GM23338 (cell line): ENCODE data around the gene VAV3. TPM values are rescaled to one million over a fixed set of nuclear protein-coding genes. Genes with fewer than 3 reads are reported as not detected.

Experiments
- ATAC-seq: fragments of 200-7000 bp; cut with Tn5 transposase; 3 replicates; pipeline ENCODE4 v1.9.1; 2020
- DNase-seq: peaks from one replicate; pipeline ENCODE4 v3.0.0-alpha.2; 2015; ENCODE audit warnings: low spot score
- H2AFZ ChIP-seq: fragments of 200-600 bp; sonication (generic); 2 replicates; pipeline ENCODE4 v1.8.0; 2016; ENCODE audit warnings: antibody characterized with exemption, mild to moderate bottlenecking, moderate library complexity
- H3F3A ChIP-seq: fragments of 200-600 bp; sonication (generic); replicated peaks from 2 replicates; pipeline ENCODE4 v1.8.0; 2017; ENCODE audit warnings: antibody characterized with exemption, mixed run types, low read depth
- H3K27ac ChIP-seq: fragments of 200-600 bp; sonication (generic); 2 replicates; pipeline ENCODE4 v1.6.1; 2016; ENCODE audit warnings: low read depth
- H3K27me3 ChIP-seq: fragments of 200-600 bp; sonication (generic); 2 replicates; pipeline ENCODE4 v1.8.0; 2016; ENCODE audit warnings: mild to moderate bottlenecking, mixed run types, moderate library complexity; ENCODE audit not compliant: insufficient read depth
- H3K36me3 ChIP-seq: fragments of 200-600 bp; sonication (generic); 2 replicates; pipeline ENCODE4 v1.8.0; 2016; ENCODE audit warnings: mild to moderate bottlenecking; ENCODE audit not compliant: insufficient read depth
- H3K4me1 ChIP-seq: fragments of 200-600 bp; sonication (generic); 2 replicates; pipeline ENCODE4 v1.8.0; 2016; ENCODE audit warnings: mild to moderate bottlenecking, moderate library complexity; ENCODE audit not compliant: insufficient read depth
- H3K4me2 ChIP-seq: fragments of 200-600 bp; sonication (generic); 2 replicates; pipeline ENCODE4 v1.7.1; 2017; ENCODE audit warnings: mixed run types
- H3K4me3 ChIP-seq: fragments of 200-600 bp; sonication (generic); 2 replicates; pipeline ENCODE4 v1.6.1; 2016; ENCODE audit warnings: mixed run types
- H3K79me2 ChIP-seq: fragments of 200-600 bp; sonication (generic); replicated peaks from 2 replicates; pipeline ENCODE4 v1.8.0; 2017; ENCODE audit warnings: mild to moderate bottlenecking; ENCODE audit not compliant: insufficient read depth
- H3K9me2 ChIP-seq: fragments of 200-600 bp; sonication (generic); 2 replicates; pipeline ENCODE4 v1.8.0; 2017; ENCODE audit not compliant: insufficient read depth
- H4K20me1 ChIP-seq: fragments of 200-600 bp; sonication (generic); replicated peaks from 2 replicates; pipeline ENCODE4 v1.8.0; 2017; ENCODE audit warnings: mild to moderate bottlenecking; ENCODE audit not compliant: insufficient read depth
- H3K27ac Mint-ChIP-seq: 2 replicates; pipeline ENCODE4 v1.8.0; 2020; ENCODE audit warnings: inconsistent platforms, mild to moderate bottlenecking, moderate library complexity, mixed read lengths
- H3K27me3 Mint-ChIP-seq: 3 replicates; pipeline ENCODE4 v1.8.0; 2022; ENCODE audit warnings: low read depth, mild to moderate bottlenecking, moderate library complexity, mixed read lengths, inconsistent platforms; ENCODE audit not compliant: insufficient read depth, poor library complexity
- H3K36me3 Mint-ChIP-seq: 3 replicates; pipeline ENCODE4 v1.8.0; 2021; ENCODE audit warnings: low read depth, mild to moderate bottlenecking, inconsistent platforms, moderate library complexity, mixed read lengths
- H3K4me1 Mint-ChIP-seq: 3 replicates; pipeline ENCODE4 v1.8.0; 2020; ENCODE audit warnings: mild to moderate bottlenecking, inconsistent platforms, mixed read lengths
- H3K4me3 Mint-ChIP-seq: 3 replicates; pipeline ENCODE4 v1.8.0; 2021; ENCODE audit warnings: moderate library complexity, mild to moderate bottlenecking, inconsistent platforms, mixed read lengths
- H3K9me3 Mint-ChIP-seq: 3 replicates; pipeline ENCODE4 v1.8.0; 2020; ENCODE audit warnings: moderate library complexity, mild to moderate bottlenecking, inconsistent platforms, mixed read lengths
- CREB1 ChIP-seq: fragments of 250-450 bp; sonication (Bioruptor Pico); IDR thresholded peaks from 2 replicates; pipeline ENCODE4 v1.5.0; 2020; ENCODE audit warnings: low read depth, mild to moderate bottlenecking, moderate library complexity
- CTCF ChIP-seq, 2 experiments: fragments of 200-600 bp in 1 of 2; sonication (generic) in 1 of 2; conservative IDR thresholded peaks; 2 replicates each; pipeline versions ENCODE4 v1.5.1 to v1.6.1; 2016 to 2017; ENCODE audit warnings: antibody characterized with exemption in 2 of 2, low read depth in 2 of 2, mild to moderate bottlenecking in 2 of 2, moderate library complexity in 1 of 2
- EZH2phosphoT487 ChIP-seq: fragments of 200-600 bp; sonication (generic); IDR thresholded peaks from one replicate; pipeline ENCODE4 v1.8.1; 2018; ENCODE audit warnings: antibody characterized with exemption; ENCODE audit not compliant: unreplicated experiment
- JUNB ChIP-seq: IDR thresholded peaks from one replicate; pipeline ENCODE4 v1.6.1; 2016; ENCODE audit warnings: antibody characterized with exemption; ENCODE audit not compliant: unreplicated experiment
- NANOG ChIP-seq: IDR thresholded peaks from 2 replicates; pipeline ENCODE4 v1.6.1; 2016; ENCODE audit warnings: antibody characterized with exemption, borderline replicate concordance
- POLR2AphosphoS5 ChIP-seq: IDR thresholded peaks from 2 replicates; pipeline ENCODE4 v1.6.1; 2016; ENCODE audit warnings: antibody characterized with exemption, low read depth
- ZNF114 ChIP-seq: fragments of 250-450 bp; sonication (Bioruptor Pico); IDR thresholded peaks from 2 replicates; pipeline ENCODE4 v1.5.0; 2020; ENCODE audit warnings: mild to moderate bottlenecking, moderate library complexity
- ZNF331 ChIP-seq: fragments of 250-450 bp; sonication (Bioruptor Pico); IDR thresholded peaks from 2 replicates; pipeline ENCODE4 v1.5.0; 2020; ENCODE audit warnings: low read depth, mild to moderate bottlenecking, moderate library complexity
- polyA plus RNA-seq: library from polyadenylated mRNA; unstranded; fragments of >200 nt; fragmentation: Nextera tagmentation; extraction: Ambion mirVana; gene quantifications from 2 replicates; pipeline ENCODE4 v1.2.1, GENCODE V29; 2016
- total RNA-seq: library from RNA; depleted of rRNA; stranded (reverse); fragments of >200 nt; shearing (Covaris generic); gene quantifications from 2 replicates; pipeline ENCODE4 v1.2.3, GENCODE V29; 2014
- TF ChIP-seq, protein P1 (sequence below): fragments of 250-450 bp; sonication (Bioruptor Pico); IDR thresholded peaks from 2 replicates; pipeline ENCODE4 v1.5.0; 2020; ENCODE audit warnings: mild to moderate bottlenecking, moderate library complexity

The VAV3 gene
- total and polyA plus RNA-seq, 2 experiments from 2014 or later = 3.0 to 11.3 TPM

GRCh38 chr1:107762751-107763390 lies 202.1 kb downstream of the VAV3 start (continued):
- no peak for TF ChIP-seq CTCF (conservative IDR thresholded peaks at IDR 0.05; ENCODE audit: low read depth in 2 of 2)
- TF ChIP-seq, protein P1, sequence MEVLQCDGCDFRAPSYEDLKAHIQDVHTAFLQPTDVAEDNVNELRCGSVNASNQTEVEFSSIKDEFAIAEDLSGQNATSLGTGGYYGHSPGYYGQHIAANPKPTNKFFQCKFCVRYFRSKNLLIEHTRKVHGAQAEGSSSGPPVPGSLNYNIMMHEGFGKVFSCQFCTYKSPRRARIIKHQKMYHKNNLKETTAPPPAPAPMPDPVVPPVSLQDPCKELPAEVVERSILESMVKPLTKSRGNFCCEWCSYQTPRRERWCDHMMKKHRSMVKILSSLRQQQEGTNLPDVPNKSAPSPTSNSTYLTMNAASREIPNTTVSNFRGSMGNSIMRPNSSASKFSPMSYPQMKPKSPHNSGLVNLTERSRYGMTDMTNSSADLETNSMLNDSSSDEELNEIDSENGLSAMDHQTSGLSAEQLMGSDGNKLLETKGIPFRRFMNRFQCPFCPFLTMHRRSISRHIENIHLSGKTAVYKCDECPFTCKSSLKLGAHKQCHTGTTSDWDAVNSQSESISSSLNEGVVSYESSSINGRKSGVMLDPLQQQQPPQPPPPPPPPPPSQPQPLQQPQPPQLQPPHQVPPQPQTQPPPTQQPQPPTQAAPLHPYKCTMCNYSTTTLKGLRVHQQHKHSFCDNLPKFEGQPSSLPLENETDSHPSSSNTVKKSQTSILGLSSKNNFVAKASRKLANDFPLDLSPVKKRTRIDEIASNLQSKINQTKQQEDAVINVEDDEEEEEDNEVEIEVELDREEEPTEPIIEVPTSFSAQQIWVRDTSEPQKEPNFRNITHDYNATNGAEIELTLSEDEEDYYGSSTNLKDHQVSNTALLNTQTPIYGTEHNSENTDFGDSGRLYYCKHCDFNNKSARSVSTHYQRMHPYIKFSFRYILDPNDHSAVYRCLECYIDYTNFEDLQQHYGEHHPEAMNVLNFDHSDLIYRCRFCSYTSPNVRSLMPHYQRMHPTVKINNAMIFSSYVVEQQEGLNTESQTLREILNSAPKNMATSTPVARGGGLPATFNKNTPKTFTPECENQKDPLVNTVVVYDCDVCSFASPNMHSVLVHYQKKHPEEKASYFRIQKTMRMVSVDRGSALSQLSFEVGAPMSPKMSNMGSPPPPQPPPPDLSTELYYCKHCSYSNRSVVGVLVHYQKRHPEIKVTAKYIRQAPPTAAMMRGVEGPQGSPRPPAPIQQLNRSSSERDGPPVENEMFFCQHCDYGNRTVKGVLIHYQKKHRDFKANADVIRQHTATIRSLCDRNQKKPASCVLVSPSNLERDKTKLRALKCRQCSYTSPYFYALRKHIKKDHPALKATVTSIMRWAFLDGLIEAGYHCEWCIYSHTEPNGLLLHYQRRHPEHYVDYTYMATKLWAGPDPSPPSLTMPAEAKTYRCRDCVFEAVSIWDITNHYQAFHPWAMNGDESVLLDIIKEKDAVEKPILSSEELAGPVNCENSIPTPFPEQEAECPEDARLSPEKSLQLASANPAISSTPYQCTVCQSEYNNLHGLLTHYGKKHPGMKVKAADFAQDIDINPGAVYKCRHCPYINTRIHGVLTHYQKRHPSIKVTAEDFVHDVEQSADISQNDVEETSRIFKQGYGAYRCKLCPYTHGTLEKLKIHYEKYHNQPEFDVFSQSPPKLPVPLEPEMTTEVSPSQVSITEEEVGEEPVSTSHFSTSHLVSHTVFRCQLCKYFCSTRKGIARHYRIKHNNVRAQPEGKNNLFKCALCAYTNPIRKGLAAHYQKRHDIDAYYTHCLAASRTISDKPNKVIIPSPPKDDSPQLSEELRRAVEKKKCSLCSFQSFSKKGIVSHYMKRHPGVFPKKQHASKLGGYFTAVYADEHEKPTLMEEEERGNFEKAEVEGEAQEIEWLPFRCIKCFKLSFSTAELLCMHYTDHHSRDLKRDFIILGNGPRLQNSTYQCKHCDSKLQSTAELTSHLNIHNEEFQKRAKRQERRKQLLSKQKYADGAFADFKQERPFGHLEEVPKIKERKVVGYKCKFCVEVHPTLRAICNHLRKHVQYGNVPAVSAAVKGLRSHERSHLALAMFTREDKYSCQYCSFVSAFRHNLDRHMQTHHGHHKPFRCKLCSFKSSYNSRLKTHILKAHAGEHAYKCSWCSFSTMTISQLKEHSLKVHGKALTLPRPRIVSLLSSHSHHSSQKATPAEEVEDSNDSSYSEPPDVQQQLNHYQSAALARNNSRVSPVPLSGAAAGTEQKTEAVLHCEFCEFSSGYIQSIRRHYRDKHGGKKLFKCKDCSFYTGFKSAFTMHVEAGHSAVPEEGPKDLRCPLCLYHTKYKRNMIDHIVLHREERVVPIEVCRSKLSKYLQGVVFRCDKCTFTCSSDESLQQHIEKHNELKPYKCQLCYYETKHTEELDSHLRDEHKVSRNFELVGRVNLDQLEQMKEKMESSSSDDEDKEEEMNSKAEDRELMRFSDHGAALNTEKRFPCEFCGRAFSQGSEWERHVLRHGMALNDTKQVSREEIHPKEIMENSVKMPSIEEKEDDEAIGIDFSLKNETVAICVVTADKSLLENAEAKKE (CRISPR knock-in tag) = no peak

DNA sequence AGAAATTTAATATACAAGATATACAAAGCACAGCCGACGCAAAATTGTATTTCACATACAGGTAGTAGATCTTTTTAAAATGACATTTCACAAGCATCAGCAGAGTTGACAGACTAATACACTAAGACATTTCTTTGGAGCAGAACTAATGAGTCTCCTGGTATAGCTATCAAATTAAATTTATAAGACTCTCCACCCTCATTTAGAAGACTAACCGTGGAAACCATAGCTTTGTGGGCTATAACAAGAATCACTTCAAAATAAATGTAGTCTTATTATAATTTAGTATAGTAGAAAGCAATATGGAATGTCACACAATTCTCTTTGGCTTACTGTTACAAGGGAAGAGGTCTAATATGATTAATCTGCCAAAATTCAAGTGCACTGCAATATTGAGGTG lies 204.9 kb downstream of the VAV3 start:
- H4K20me1 ChIP-seq = no peaks in the 10 kb centered on the region
- Mint-ChIP-seq H3K4me1 (peaks cover 31% of the 10 kb centered on the region; the same call in 2 of the 3 replicates), H3K27ac (no peak overlapping the region), H3K4me3 (no peak overlapping the region), H3K9me3 (no peaks in the 10 kb centered on the region), H3K27me3 (peaks cover 2% of the 10 kb centered on the region), H3K36me3 (no peaks in the 10 kb centered on the region)
- no peaks in the 10 kb centered on the region for H3K27me3 ChIP-seq
- H2AFZ ChIP-seq = no peak overlapping the region
- ATAC-seq (no peak), DNase-seq (no peak)
- no peaks in the 10 kb centered on the region for H3K79me2 ChIP-seq
- no peak overlapping the region for H3K4me2 ChIP-seq
- peaks cover 26% of the 10 kb centered on the region for H3K4me1 ChIP-seq
- no peak overlapping the region for H3K4me3 ChIP-seq
- H3K27ac ChIP-seq = no peak overlapping the region
- H3K36me3 ChIP-seq = no peaks in the 10 kb centered on the region
- no peaks in the 10 kb centered on the region for H3F3A ChIP-seq
- no peaks in the 10 kb centered on the region for H3K9me2 ChIP-seq
- TF ChIP-seq EZH2phosphoT487 (no peak), POLR2AphosphoS5 (no peak), ZNF114 (no peak), NANOG (no peak), CTCF (conservative IDR thresholded peaks at IDR 0.05; ENCODE audit: low read depth in 2 of 2) (no peak), ZNF331 (CRISPR knock-in tag) (no peak), CREB1 (CRISPR knock-in tag) (no peak), JUNB (no peak)
